ENCODE data around the gene TCF7. TPM values are rescaled to one million over a fixed set of nuclear protein-coding genes. Genes with fewer than 3 reads are reported as not detected.

TCF7 gene
- total and polyA plus RNA-seq, 2 of the 13 experiments (the other 11 are each of a cell fraction or from before 2014, with no cell fraction given) = 6.3 to 6.8 TPM

DNA sequence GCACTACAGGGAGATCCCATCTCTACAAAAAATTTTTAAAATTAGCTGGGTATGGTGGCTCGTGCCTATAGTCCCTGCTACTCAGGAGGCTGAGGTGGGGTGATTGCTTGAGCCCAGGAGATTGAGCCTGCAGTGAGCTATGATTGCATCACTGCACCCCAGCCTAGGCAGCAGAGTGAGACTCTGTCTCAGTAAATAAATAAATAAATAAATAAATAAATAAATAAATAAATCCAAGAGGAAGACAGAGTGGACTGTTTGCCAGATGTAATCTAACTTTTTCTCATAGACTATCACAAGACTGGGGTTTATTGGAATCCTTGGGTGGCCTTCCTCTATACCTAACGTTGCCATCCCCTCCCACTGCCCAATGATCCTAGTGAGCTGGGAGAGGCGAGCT, 19.2 kb upstream of the TCF7 start:
- Histone ChIP-seq H3K4me3 (replicated peaks in 1 of 3; ENCODE audit: insufficient read depth in 1 of 3, low read depth in 2 of 3, low read length in 3 of 3) (no peak overlapping the region), H3K36me3 (replicated peaks in 1 of 2; ENCODE audit: control insufficient read depth in 1 of 2, insufficient read depth in 2 of 2, low read length in 2 of 2) (no peaks in the 10 kb centered on the region), H3K9me3 (ENCODE audit: low read length) (no peaks in the 10 kb centered on the region), H2AFZ (ENCODE audit: low read length) (no peak overlapping the region), H3K27ac (ENCODE audit: extremely low read length, insufficient read depth, low read length) (no peak overlapping the region), H3K4me2 (ENCODE audit: low read depth, low read length) (no peak overlapping the region), H3K79me2 (ENCODE audit: insufficient read depth, low read length) (no peaks in the 10 kb centered on the region), H3K9ac (ENCODE audit: insufficient read depth, low read depth, low read length) (no peak overlapping the region), H3K27me3 (ENCODE audit: control insufficient read depth in 1 of 2, insufficient read depth in 2 of 2, low read length in 2 of 2) (no peaks in the 10 kb centered on the region), H4K20me1 (ENCODE audit: insufficient read depth, low read length) (no peaks in the 10 kb centered on the region), H3K4me1 (ENCODE audit: insufficient read depth, low read length) (peaks cover 95% of the 10 kb centered on the region)
- POLR2A ChIA-PET = interaction anchor here (1.2 kb wide), 1 partner anchor 24 kb away, joined by 4 read pairs; no protein-coding TSS in a partner anchor
- no peak for ATAC-seq
- no peak for TF ChIP-seq ZNF670 (CRISPR knock-in tag; IDR thresholded peaks at IDR 0.05; ENCODE audit: borderline replicate concordance)
- TF ChIP-seq ZNF772 (CRISPR knock-in tag; IDR thresholded peaks at IDR 0.05) = no peak
- TF ChIP-seq MTF1 (CRISPR knock-in tag; IDR thresholded peaks at IDR 0.05) = no peak
- no peak for TF ChIP-seq YY1 (IDR thresholded peaks at IDR 0.05; ENCODE audit: insufficient read depth, insufficient replicate concordance, low read depth, low read length)
- no peak for TF ChIP-seq SRF (IDR thresholded peaks at IDR 0.05; ENCODE audit: low read depth, low read length)
- no TSS peak for BruUV-seq (replicated peaks)
- FAIRE-seq = no peak
- no peak for DNase-seq (ENCODE audit: low spot score)
- in situ Hi-C loops (cut with HindIII; ENCODE audit: extremely low pct_ligation_motif_present, low pct_unique_long_range_greater_than_20kb) = loop anchor here (5.0 kb wide), 1 partner anchor 53 kb away; no protein-coding TSS in a partner anchor
- 90% methylated on average over 3 of the region's 3 CpGs for WGBS (ENCODE audit: low lambda C conversion rate)
- CTCF ChIA-PET (ENCODE audit: low intra/inter-chr PET ratio, low total read pairs) = no interaction called here
- intact Hi-C loops (cut with micrococcal nuclease; ENCODE audit: unreplicated experiment) = no loop called here

- no peaks in the 10 kb centered on the region for H4K20me1 ChIP-seq (ENCODE audit: insufficient read depth, low read length)
- no peak for DNase-seq (ENCODE audit: low spot score)
- no peak overlapping the region for H2AFZ ChIP-seq (ENCODE audit: low read length)
- H3K9me3 ChIP-seq (ENCODE audit: low read length) = no peaks in the 10 kb centered on the region
- no TSS peak for BruUV-seq (replicated peaks)
- no peak overlapping the region for H3K9ac ChIP-seq (ENCODE audit: insufficient read depth, low read depth, low read length)
- no peaks in the 10 kb centered on the region for H3K79me2 ChIP-seq (ENCODE audit: insufficient read depth, low read length)
- intact Hi-C loops (cut with micrococcal nuclease; ENCODE audit: unreplicated experiment) = no loop called here
- POLR2A ChIA-PET = interaction anchor here (1.5 kb wide), 1 partner anchor 57 kb away, joined by 4 read pairs; no protein-coding TSS in a partner anchor
- H3K36me3 ChIP-seq (replicated peaks in 1 of 2; ENCODE audit: control insufficient read depth in 1 of 2, insufficient read depth in 2 of 2, low read length in 2 of 2) = no peaks in the 10 kb centered on the region
- peaks cover 95% of the 10 kb centered on the region for H3K4me1 ChIP-seq (ENCODE audit: insufficient read depth, low read length)
- FAIRE-seq = no peak
- H3K4me2 ChIP-seq (ENCODE audit: low read depth, low read length) = no peak overlapping the region
- H3K27me3 ChIP-seq (ENCODE audit: control insufficient read depth in 1 of 2, insufficient read depth in 2 of 2, low read length in 2 of 2) = no peaks in the 10 kb centered on the region
- 90% methylated on average over 6 of the region's 15 CpGs for WGBS (ENCODE audit: low lambda C conversion rate)
- CTCF ChIA-PET (ENCODE audit: low intra/inter-chr PET ratio, low total read pairs) = no interaction called here
- ATAC-seq = no peak
- in situ Hi-C loops (cut with HindIII; ENCODE audit: extremely low pct_ligation_motif_present, low pct_unique_long_range_greater_than_20kb) = loop anchor here (5.0 kb wide), 1 partner anchor 54 kb away; no protein-coding TSS in a partner anchor
- no peak overlapping the region for H3K27ac ChIP-seq (ENCODE audit: extremely low read length, insufficient read depth, low read length)
- H3K4me3 ChIP-seq (replicated peaks in 1 of 3; ENCODE audit: insufficient read depth in 1 of 3, low read depth in 2 of 3, low read length in 3 of 3) = no peak overlapping the region
- no peak for TF ChIP-seq TFE3 (CRISPR knock-in tag; IDR thresholded peaks at IDR 0.05)
- TF ChIP-seq SALL1 (CRISPR knock-in tag; IDR thresholded peaks at IDR 0.05) = no peak
- TF ChIP-seq GABPB1 (CRISPR knock-in tag; IDR thresholded peaks at IDR 0.05) = no peak
- no peak for TF ChIP-seq ZNF383 (CRISPR knock-in tag; IDR thresholded peaks at IDR 0.05; ENCODE audit: borderline replicate concordance)
- TF ChIP-seq, protein P1, sequence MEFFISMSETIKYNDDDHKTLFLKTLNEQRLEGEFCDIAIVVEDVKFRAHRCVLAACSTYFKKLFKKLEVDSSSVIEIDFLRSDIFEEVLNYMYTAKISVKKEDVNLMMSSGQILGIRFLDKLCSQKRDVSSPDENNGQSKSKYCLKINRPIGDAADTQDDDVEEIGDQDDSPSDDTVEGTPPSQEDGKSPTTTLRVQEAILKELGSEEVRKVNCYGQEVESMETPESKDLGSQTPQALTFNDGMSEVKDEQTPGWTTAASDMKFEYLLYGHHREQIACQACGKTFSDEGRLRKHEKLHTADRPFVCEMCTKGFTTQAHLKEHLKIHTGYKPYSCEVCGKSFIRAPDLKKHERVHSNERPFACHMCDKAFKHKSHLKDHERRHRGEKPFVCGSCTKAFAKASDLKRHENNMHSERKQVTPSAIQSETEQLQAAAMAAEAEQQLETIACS (CRISPR knock-in tag; IDR thresholded peaks at IDR 0.05) = no peak
- TF ChIP-seq, protein P2, sequence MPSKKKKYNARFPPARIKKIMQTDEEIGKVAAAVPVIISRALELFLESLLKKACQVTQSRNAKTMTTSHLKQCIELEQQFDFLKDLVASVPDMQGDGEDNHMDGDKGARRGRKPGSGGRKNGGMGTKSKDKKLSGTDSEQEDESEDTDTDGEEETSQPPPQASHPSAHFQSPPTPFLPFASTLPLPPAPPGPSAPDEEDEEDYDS (CRISPR knock-in tag; IDR thresholded peaks at IDR 0.05) = no peak
- no peak for TF ChIP-seq U2AF2 (IDR thresholded peaks at IDR 0.05; ENCODE audit: low read depth, low read length)
- no peak for TF ChIP-seq ZNF484 (CRISPR knock-in tag; IDR thresholded peaks at IDR 0.05; ENCODE audit: borderline replicate concordance, low read depth)
- TF ChIP-seq ZNF556 (CRISPR knock-in tag; IDR thresholded peaks at IDR 0.05; ENCODE audit: borderline replicate concordance) = no peak
- no peak for TF ChIP-seq KLF16 (CRISPR knock-in tag; IDR thresholded peaks at IDR 0.05)
Measured at GRCh38 chr5:134095887-134096589, 18.4 kb upstream of the TCF7 start.

All from HepG2 (cell line).